CD4-positive, alpha-beta T cell treated with Interleukin-12 subunit alpha and Interleukin-12 subunit beta, for 1 hour (primary cell): ENCODE results near the gene RSPH6A.

Source experiments
- DNase-seq: peaks from one replicate; pipeline ENCODE4 v3.0.0-alpha.2; 2020

The RSPH6A gene

DNA sequence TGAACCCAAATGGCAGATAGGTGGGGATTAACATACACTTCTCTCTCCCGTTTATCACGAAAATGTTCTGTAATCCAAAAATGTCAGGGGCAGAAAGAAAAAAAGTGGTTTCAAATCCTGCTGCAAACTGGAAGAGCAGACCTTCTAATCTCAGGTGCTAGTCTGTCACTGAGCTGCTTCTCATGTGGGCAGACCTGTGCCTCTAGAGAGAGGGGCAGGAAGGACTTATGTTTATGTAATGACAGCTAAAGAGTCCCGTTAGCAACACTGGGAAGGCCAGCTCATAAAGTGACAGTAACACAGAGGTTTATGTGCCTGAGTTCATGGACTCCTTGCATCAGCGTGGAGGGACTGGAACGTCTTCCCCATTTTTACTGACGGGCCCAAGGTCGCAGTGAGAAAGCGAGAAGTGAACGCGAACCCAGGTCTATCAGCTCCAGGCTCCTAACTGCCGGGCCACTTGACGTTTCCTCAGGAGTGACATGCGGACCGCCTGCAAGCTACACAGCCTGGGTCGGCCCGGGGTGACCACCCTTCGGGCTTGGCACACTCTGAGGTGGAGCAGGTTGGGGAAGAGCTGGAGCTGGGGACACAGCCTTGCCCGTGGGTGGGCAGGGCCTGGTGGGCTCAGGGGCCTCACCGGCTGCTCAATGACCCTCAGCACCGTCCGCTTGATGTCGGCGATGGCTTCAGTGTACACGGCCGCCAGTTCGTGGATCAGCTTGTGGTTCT is 9.6 kb upstream of the RSPH6A start:
- DNase-seq: no peak

DNA sequence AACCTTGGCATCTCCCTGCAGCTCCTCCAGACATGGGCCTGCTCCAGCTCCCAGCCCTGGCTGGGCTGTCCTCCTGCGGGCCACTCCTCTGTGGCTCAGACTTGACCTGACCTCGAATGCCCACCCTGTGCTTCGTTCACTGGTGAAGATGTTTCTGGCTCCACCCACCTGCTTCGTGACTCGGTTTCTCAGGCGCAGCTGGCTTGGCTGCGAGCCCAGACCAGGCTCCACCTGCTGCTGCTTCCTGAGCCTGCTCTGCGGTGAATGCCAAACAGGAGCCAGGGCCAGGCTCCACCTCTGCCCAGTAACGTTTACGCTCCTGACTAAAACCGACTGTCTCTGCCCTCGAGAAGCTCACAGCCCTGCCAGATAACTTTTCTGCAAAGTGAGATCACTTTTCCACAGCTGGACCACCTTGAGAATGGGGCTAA is 8.9 kb upstream of the RSPH6A start:
- DNase-seq: no peak

DNA sequence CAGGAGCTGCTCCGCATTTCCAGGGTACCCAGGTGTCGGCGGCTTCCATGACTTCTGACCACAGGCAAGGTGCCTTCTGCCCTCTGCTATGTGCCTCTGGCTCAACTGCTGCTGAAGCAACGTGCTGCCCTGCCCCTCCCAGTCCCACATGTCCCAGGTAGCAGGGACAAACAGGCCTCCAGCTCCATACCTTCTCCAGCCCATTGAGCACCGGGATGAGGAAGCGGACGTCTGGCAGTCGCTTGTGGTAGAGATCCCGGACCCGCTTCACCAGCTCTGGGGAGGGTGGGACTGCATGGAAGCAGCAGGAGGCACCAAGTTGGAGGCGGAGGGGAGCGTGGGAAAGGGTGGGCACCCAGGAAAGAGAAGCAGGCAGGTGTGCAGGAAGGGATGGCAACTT is 8.1 kb upstream of the RSPH6A start:
- DNase-seq: no peak

- DNase-seq: no peak
Observed at GRCh38 chr19:45822716-45823115, 7.6 kb upstream of the RSPH6A start.

DNA sequence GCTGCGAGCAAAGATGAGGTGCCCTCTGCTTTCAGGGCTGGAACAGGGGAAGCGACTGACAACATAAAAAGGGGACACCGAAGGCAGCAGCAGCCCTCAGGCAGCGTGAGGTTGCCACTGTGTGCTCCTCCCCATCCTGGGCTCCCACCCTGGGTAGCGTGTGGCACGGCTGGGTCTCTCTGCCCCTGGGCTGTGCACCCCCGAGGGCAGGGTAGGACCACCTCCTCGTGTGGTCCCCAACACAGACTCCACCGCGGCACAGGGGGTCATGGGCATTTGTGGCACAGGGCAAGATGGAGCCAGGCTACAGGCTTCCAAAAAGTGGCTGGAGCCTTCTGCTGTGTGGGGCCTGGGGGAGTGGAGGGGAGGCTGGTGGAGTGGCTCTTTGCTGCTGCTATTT is 6.5 kb upstream of the RSPH6A start:
- DNase-seq: no peak

- DNase-seq: no peak
Observed at GRCh38 chr19:45821103-45821521, 6.0 kb upstream of the RSPH6A start.

GRCh38 chr19:45820413-45821102 is 5.5 kb upstream of the RSPH6A start:
- DNase-seq: no peak

DNA sequence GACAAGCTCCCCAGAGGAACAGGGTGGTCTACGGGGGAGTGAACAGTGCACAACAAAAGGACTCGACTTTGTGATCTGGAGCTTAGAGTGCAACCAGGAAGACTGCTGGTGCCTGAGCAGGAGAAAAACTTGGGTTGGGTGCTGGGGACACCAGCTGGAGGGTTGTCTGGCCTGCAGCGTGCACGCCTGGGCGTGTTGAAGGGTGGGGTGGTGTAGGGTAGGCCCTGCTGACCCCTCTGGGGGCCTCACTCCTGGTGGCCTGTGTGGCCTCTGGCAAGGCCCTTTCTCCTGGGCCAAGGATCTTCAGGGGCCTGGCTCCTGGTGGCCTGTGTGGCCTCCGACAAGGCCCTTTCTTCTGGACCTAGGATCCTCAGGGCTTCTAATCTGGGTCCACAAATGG is 4.7 kb upstream of the RSPH6A start:
- no peak for DNase-seq

DNA sequence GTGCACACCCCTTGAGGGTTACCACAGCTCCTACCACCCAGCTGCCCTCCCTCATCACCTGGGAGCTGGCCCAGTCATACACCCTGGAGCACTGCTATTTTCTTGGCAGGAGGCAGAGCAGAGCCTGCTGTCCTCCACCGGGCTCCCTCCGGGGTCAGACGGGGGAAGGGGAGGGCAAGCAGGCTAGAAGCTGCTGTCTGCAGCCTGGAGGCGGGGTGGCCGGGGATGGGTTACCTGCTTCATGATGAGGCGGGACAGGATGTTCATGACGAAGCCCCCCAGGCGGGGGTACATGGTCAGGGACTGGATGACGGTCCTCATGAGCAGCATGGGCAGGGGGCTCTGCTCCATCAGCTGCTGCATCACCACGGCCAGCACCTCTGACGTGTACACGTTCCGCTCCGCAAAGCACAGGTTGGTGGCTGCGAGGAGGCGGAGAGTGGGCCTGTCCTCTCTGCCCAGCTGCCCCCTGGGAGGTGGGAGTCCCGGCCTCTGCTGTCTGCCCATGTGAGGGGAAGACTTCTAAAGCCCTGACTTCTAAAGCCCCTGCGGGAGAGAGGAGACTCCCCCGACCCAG is 2.7 kb upstream of the RSPH6A start:
- DNase-seq: no peak

DNA sequence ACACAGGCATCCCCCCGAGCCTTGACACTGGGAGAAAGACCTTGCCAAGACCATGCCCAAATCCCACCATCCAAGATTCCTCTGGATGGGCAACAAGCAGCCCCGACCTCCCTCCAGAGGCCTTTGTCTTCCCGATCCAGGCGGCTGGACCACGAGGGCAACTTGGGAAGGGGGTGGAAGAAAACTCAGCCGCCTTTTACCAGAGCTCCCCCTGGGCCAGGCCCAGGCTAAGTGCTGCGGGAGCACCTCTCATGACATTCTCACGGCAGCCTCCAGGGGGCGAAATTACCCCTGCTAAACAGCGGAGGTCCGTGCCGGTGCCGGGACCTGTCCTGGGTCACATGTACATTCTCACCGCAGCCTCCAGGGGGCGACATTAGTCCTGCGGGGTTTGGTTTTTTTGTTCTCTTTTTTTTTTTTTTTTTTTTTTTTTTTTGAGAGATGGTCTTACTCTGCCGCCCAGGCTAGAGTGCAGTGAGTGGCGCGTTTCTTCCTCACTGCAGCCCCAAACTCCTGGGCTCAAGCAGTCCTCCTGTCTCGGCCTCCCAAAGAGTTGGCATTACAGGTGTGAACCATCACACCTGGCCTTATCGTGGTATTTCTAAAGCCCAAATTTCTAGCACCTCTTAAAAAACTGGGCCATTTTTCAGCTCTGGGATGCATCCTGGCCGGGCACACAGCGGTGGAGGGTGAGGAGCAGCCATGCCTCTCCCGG is 2.1 kb upstream of the RSPH6A start:
- DNase-seq: peak; percentile 95

DNA sequence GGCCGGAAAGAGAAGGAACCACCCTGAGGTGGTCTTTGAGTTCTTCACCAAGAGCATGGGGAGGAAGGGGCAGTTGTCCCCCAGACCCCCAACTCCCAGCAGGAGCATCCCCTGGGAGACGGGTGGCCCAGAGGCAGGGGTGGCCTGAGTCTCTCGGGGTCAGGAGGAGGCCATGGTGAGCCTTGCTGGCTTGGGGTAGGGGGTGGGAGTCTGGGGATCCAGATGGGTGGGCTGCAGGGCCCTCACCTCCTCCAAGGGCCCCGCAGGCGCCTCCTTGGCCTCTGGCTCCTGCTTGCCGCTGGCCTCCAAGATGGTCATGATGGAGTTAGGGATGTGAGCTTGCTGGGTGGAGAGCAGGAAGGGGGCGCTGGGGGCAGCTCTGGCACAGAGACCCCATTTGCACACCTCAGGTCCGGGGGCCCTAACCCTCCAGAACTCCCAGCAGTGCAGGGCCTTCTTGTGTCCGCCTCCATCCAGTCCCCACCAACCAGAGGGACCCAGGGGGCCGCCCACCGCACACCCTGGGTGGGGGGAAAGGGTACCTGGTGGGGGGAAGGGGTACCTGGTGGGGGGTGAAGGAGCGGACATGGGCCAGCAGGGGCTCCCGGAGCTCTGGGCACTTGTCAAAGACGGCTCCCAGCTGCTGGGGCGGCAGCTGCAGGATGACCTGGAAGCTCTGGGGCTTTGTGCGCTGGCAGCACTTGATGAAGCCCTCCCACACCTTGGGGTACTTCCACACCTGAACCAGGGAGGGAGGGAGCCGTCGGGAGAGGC is 1.3 kb upstream of the RSPH6A start:
- no peak for DNase-seq

DNA sequence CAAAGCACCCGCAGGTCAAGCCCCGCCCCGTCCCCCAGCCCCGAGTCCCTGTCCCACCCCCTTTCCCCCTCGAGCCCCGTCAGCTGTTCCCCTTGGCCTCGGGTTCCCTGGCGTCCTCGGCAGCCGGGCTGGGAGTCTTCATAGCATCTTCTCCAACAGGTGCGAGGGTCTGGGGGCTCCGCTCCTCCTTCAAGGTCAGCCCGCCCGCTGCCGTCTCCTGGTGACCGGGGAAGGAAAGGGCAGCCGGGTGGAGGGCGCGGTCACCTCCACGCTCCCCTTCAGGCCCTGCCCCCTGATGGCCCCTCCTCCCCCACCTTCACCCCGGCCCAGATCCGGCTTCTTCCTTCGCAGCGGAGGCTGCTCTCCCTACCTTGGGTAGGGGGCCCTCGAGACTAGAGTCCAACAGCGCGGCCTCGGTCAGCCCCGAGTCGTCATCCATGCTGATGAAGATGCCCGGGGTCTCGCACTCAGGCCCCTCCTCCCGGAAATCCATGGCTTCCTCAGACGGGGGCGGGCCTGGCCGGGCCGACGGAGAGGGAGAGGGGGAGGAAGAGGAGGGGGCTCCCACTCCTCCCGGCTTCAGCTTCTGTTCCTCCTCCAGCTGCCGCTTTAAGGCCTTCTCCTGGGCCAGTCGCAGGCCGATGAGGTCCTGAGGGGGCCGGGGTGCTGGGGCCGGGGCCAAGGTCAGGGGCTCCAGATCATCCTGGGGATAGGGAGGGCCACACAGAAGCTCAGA is 541 bp upstream of the RSPH6A start:
- no peak for DNase-seq

DNA sequence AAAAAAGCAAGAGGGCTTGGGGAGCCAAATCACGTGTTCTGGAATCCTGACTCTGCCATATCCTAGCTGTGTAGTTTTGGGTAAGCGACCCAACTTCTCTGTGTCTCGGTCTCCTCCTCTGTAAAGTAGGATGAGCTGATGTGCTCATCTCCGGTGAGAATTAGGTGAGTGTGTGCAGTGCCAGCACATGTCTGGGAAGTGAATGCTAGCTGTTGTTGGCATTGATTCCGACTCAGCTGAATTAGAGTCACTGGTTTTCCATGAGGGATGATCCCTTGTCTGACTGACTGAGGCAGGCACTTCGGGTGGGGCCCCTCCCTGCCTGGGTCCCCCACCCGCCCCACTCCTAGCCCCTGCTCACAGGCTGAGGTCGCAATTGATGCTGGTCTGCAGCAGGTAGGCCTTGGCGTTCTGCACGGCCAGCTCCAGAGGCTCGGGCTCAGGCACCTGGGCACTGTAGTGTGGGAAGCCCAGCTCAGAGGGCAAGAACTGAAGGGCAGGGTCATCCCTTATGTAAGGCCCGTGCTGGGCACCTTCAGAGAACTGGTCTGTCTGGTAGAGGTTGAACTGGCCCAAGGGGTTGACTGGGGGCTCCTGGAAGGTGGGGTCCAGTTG is 835 bp downstream of the RSPH6A start:
- no peak for DNase-seq

GRCh38 chr19:45812297-45812696 is 2.8 kb downstream of the RSPH6A start:
- DNase-seq: no peak

- DNase-seq: no peak
Observed at GRCh38 chr19:45809643-45810159, 5.4 kb downstream of the RSPH6A start.

- DNase-seq: no peak
Observed at GRCh38 chr19:45805719-45806118, 9.4 kb downstream of the RSPH6A start.

DNA sequence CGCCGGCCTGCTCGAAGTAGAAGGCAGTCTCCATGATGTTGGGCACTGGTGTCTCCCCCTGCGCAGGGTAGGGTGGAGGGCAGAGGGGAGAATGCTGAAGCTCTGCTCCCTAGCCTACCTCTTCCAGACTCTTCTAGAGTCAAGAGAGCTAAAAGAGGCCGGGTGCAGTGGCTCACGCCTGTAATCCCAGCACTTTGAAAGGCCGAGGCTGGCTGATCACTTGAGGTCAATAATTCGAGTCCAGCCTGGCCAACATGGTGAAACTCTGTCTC is 10.2 kb downstream of the RSPH6A start:
- DNase-seq: no peak

DNA sequence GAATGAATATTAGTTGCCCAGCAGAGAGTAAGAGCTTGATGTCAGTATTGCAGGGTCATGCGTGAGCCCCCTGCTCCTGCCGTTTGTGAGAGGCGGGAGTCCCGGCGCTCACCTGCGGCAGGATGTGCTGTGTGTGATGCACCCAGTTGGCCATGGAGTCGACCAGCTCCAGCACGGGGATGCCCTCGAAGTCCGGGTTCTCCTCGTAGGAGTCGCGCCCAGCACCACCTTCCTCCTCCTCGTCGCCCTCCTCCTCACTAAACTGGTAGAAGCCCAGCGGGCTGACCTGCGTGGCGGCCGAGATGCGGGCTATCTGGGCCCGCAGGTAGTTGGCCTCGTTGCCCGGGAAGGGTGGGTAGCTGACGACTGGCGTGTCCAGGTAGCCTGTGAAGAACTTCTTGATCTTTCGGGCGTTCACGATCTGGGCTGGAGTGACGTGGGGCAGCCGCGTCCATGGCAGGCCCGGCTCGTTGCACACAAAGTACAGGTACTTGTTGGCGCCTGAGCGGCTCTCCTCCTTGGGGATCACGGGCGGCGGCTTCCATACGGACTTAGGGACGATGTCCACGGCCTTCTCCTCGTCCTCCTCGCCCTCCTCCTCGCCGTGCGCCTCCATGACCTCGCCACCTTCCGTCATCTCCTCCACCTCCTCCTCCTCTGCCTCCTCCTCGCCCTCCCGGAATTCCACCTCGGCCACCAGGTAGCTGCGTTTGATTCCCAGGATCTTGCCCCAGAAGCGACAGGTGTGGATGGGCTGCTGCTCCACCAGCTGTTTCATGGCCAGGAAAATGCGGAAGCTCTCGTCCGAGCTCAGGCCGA is 10.8 kb downstream of the RSPH6A start:
- DNase-seq: no peak

- no peak for DNase-seq
Observed at GRCh38 chr19:45801603-45802175, 13.4 kb downstream of the RSPH6A start.

- no peak for DNase-seq
Observed at GRCh38 chr19:45800070-45800553, 15.0 kb downstream of the RSPH6A start.
